SHP77 (cell line): Measurements from ENCODE around the gene ODAD2.

Experiments
- DNase-seq, 2 experiments: peaks; one replicate each; lab custom pipeline; 2025; lab: John Stamatoyannopoulos, UW

Gene ODAD2

GRCh38 chr10:27838901-27839300 is 160.0 kb downstream of the ODAD2 start:
- DNase-seq: no peak

- no peak for DNase-seq
Measured at GRCh38 chr10:27838361-27838760, 160.5 kb downstream of the ODAD2 start.

GRCh38 chr10:27834476-27834875 is 164.4 kb downstream of the ODAD2 start:
- no peak for DNase-seq

GRCh38 chr10:27833792-27834191 is 165.1 kb downstream of the ODAD2 start:
- no peak for DNase-seq

GRCh38 chr10:27832826-27833225 is 166.1 kb downstream of the ODAD2 start:
- DNase-seq: no peak

- DNase-seq: no peak
Measured at GRCh38 chr10:27826369-27826768, 172.5 kb downstream of the ODAD2 start.

GRCh38 chr10:27822301-27822700 is 176.6 kb downstream of the ODAD2 start:
- no peak for DNase-seq

- no peak for DNase-seq
Measured at GRCh38 chr10:27820637-27821036, 178.2 kb downstream of the ODAD2 start.

- no peak for DNase-seq
Measured at GRCh38 chr10:27819781-27820531, 178.9 kb downstream of the ODAD2 start.

GRCh38 chr10:27816320-27816719 is 182.6 kb downstream of the ODAD2 start:
- no peak for DNase-seq

GRCh38 chr10:27815846-27816245 is 183.0 kb downstream of the ODAD2 start:
- no peak for DNase-seq

GRCh38 chr10:27815261-27815660 is 183.6 kb downstream of the ODAD2 start:
- no peak for DNase-seq

GRCh38 chr10:27805180-27805579 is 193.7 kb downstream of the ODAD2 start:
- no peak for DNase-seq

- no peak for DNase-seq
Measured at GRCh38 chr10:27804136-27804535, 194.7 kb downstream of the ODAD2 start.

GRCh38 chr10:27801171-27801785 is 197.6 kb downstream of the ODAD2 start:
- DNase-seq: no peak

- no peak for DNase-seq
Measured at GRCh38 chr10:27799046-27799445, 199.8 kb downstream of the ODAD2 start.

GRCh38 chr10:27794157-27794556 is 204.7 kb downstream of the ODAD2 start:
- DNase-seq: no peak

GRCh38 chr10:27792216-27792615 is 206.7 kb downstream of the ODAD2 start:
- no peak for DNase-seq

GRCh38 chr10:27784272-27784671 is 214.6 kb downstream of the ODAD2 start:
- no peak for DNase-seq

GRCh38 chr10:27783660-27784059 is 215.2 kb downstream of the ODAD2 start:
- no peak for DNase-seq

GRCh38 chr10:27779462-27780015 is 219.3 kb downstream of the ODAD2 start:
- no peak for DNase-seq

GRCh38 chr10:27774831-27775230 is 224.0 kb downstream of the ODAD2 start:
- DNase-seq: no peak

GRCh38 chr10:27771231-27771630 is 227.6 kb downstream of the ODAD2 start:
- DNase-seq: no peak
